Measurements from ENCODE around the gene ADAM22. TPM values are rescaled to one million over a fixed set of nuclear protein-coding genes. Genes with fewer than 3 reads are reported as not detected.

The ADAM22 gene
- total RNA-seq, 1 donor from 2014 or later, result 0.53 TPM

DNA sequence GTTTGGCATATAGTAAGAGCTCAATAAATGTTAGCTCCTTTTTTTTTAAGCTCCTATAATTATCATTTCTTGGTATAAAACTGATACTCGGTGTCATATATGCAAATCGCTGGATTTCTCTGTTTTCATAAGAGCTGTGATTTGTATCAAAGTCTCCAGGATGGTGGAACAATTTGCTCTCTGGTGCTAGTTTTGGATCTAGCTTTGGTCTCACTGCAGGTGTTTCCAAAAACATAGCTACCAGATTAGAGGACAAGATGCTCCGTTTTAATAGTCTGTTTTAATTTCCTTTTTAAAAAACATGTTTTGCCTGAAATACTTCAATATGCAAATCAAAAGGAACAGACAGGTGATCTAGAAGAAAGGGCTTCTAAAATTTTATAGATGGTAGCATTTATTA is 25.3 kb downstream of the ADAM22 start:
- DNase-seq (ENCODE audit: low spot score) (no peak), ATAC-seq (no peak)

GRCh38 chr7:87960239-87960638 is 26.2 kb downstream of the ADAM22 start:
- DNase-seq (ENCODE audit: low spot score), result no peak
- ATAC-seq, result no peak

GRCh38 chr7:87961754-87962153 is 27.7 kb downstream of the ADAM22 start:
- no peak for DNase-seq (ENCODE audit: low spot score)
- ATAC-seq, result no peak

GRCh38 chr7:87966271-87966670 is 32.2 kb downstream of the ADAM22 start:
- no peak for DNase-seq (ENCODE audit: low spot score)
- no peak for ATAC-seq

DNA sequence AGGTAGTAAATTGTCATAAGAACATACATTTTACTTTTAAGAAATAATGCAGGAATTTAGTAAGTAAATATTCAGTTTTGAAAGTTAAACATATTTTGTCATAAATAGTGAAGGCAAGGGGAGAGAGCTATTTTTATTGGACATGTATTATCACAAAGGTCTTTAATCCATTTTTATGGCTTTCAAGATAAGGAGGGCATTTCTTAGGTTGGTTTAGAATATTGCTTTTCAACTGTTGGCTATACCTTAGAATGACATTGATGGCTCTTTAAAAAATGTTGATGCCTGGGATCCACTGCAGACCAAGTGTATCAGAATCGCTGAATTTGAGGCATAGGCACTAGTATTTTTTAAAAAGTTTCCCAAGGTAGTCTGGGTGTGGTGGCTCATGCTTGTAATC is 34.0 kb downstream of the ADAM22 start:
- ATAC-seq (no peak), DNase-seq (ENCODE audit: low spot score) (no peak)

GRCh38 chr7:87982116-87982515 is 48.1 kb downstream of the ADAM22 start:
- ATAC-seq (no peak), DNase-seq (ENCODE audit: low spot score) (no peak)

DNA sequence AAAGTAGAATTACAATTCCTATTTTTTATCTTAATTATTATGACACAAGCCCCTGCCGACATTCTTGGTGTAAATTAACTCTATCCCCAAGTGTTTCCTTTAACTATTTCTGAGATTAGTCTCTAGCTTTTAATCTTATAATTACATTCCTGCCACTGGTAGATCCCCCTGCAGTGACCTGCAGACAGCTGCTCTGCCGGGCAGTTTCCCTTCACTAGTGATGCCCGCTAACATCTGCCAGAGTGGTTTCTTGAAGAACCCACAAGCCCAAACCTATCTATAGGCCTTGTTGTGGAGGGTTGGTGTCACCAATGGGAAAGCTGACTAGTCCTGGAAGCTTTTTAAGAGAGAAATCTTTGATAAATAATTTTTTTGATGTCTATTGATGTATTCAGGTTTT is 50.0 kb downstream of the ADAM22 start:
- DNase-seq (ENCODE audit: low spot score) (no peak), ATAC-seq (no peak)

GRCh38 chr7:87993269-87993668 is 59.2 kb downstream of the ADAM22 start:
- ATAC-seq (no peak), DNase-seq (ENCODE audit: low spot score) (no peak)

DNA sequence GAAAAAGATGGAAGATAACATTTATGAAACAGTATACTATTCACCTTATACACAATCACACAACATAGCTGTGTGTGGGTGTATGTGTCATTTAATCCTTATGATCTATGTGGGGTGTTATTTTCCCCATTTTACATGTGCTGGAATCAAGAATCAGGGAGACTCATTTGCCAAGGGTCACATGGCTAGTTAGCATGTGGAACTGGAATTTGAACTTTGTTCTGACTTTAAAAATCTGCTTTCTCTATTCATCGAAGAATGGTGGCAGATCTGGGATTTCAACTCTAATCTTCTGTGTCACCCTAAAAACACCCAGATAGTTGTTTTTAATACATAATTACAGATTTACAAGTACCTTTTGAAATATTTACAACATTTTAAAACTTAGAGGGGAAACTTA is 65.2 kb downstream of the ADAM22 start:
- no peak for DNase-seq (ENCODE audit: low spot score)
- ATAC-seq, result peak; percentile 46

DNA sequence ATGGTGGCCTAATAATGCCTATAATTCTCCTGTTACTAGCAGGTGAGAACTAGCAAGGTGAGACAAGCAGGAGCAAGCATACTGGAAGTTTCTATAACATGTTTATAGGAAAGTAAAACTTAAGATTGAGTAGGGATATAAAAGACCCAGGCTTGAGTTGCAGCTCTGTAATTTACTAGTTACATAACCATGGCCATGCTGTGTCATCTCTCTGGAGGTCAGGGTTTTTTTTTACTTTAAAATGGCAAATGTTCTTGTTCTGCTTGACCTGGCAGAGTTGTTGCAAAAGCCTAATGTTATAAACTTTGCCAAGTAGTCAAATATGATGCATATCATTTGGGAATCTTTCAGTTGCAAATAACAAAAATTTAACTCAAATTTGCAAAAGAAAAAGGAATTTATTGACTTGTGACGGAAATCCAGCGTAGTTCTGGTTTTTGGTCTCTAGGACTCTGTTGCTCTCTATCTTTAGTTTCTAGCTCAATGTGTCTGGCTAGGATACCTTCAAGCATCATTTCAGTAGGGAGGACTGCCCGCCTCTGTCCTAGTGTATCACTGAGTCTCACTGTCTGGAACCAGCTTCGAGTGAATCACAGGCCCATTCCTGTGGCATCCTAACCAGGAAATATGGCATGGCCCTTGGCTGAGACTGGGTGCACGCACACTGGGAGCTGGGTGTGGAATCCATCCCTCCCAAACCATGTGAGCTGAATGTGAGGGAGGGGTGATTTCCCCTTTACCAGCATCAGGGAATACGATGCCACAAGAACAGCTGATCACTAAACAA is 67.9 kb downstream of the ADAM22 start:
- ATAC-seq (peak; percentile 69), DNase-seq (ENCODE audit: low spot score) (no peak)

DNA sequence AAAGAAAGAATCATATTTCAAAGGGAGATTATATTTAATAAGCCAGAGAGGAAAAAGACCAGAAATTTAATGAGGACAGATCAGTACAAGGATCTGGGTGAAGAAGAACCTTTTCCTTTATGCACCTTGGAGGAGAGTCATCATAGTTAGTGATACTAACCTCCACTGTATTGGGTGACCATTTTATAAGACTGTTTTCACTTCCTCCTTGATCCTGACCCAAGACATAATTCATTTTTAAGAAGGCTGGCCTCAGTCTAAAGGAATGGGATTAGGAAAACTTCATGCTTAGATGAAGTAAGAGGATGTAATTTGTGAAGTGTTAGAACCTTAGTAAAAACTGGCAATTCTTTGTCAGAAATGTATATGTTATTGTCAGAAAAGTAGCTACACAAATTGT is 68.6 kb downstream of the ADAM22 start:
- ATAC-seq, result no peak
- DNase-seq (ENCODE audit: low spot score), result no peak

DNA sequence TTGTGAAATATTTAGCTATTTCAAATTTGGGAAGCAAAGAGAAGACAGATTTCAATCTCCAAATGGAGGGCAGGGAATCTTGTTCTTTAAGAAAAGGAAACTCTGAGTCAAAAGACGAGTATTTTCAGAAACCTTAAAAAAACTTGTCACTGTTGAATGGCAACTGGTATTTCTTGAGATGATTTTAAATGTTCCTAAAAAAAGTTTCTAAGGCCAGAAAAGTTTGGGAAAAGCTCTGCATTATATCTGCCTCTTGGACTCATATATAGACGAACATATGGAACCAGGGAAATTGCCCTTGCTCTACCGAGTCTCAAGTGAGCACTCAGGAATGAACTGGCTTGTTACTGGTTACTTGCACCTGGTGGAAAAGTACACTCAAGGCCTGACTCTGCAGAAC is 69.5 kb downstream of the ADAM22 start:
- no peak for DNase-seq (ENCODE audit: low spot score)

DNA sequence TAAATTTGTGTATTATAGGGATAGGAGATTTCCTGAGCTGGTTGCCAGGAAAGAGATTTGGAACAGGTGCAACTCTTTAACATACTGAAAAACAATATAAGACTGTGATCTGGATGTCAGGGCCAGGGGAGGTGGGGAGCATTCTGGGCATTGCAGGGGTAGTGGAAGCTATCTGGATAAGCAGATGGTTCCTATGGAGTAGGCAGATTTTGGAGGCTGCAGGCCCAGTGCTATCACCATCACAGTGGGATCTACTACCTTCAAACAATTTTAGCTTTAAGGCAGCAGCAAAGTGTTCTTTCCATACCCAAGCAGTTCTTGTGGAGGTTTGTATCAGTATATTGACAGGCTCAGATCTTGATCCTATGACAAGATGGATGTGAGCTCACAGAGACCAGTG is 71.1 kb downstream of the ADAM22 start:
- ATAC-seq (no peak), DNase-seq (ENCODE audit: low spot score) (no peak)

More for the DNA sequence above, 69.5 kb downstream of the ADAM22 start:
- no peak for ATAC-seq

DNA sequence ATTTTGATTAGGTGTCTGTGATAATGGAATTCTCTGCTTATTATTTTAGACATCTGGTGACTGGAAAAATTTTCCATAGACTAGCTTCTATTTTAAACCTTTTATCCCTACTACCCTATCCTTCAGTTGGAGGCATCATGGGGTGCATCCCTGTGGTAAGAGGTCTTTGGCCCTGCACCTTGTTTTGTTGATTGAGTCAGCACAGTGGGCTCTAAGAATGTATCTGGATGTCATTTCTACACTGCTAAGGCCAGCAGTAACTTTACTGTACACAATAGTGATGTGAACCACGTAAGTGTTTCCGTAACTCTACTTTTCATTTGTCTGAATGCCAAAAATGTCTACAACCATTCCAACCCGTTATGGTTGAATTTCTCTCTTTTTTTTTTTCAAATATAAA is 75.6 kb downstream of the ADAM22 start:
- ATAC-seq (no peak), DNase-seq (ENCODE audit: low spot score) (no peak)

GRCh38 chr7:88012086-88012485 is 78.0 kb downstream of the ADAM22 start:
- DNase-seq (ENCODE audit: low spot score) (no peak), ATAC-seq (no peak)

- DNase-seq (ENCODE audit: low spot score) (no peak), ATAC-seq (no peak)
Measured at GRCh38 chr7:88013981-88014380, 79.9 kb downstream of the ADAM22 start.

- DNase-seq (ENCODE audit: low spot score) (no peak), ATAC-seq (no peak)
Measured at GRCh38 chr7:88014581-88014980, 80.5 kb downstream of the ADAM22 start.

- DNase-seq (ENCODE audit: low spot score), result no peak
- no peak for ATAC-seq
Measured at GRCh38 chr7:88015309-88015708, 81.3 kb downstream of the ADAM22 start.

DNA sequence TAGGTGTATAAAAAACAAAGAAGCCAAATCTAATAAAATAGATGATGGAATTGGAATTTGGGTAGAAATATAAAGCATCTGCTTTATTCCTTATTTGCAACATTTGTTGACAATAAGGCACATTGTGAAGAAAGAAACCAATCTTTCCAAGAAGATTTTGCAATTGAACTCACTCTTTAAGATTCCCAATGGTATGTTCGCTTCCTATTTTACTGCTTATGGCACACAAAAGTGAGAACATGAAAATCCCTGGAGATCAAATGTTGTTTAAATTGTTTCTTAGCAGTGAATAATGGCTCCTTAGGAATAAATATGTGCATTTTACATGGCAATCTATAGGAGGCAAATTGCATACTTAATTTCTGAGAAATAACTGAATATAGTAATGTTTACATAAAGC is 84.5 kb downstream of the ADAM22 start:
- no peak for ATAC-seq
- DNase-seq (ENCODE audit: low spot score), result no peak

DNA sequence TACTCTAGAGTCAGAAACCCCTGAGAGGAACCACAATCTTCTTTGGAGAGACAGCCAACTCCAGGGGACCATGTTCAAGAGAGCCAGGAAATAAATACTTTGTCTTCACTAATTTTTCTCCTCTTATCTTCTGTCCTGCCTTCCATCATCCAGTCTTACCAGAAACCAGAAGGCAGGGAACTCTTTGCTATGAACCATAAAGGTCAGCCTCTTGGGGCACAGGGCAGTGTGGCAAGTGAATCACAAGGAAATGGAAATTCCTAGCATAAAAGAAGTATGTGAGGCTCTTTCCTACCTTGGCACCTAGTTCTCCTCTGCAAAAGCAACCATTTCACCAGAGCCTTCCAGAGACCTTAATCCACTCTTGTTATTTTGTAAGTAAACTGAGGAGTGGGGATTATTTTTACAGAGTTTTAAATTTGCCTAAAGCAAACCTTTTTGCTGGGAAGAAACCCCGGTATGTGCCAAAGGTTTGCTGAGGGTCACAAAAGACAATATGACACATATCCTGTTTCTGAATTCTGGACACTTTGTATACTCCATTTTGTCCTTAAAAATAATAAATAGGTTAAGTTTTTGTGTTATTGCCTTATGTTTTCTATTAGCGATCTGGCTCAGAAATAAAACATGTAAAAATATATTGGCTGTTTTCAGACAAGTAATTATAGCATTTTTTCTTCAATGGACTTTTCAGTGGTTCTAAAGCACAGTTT is 87.1 kb downstream of the ADAM22 start:
- no peak for DNase-seq (ENCODE audit: low spot score)
- no peak for ATAC-seq

DNA sequence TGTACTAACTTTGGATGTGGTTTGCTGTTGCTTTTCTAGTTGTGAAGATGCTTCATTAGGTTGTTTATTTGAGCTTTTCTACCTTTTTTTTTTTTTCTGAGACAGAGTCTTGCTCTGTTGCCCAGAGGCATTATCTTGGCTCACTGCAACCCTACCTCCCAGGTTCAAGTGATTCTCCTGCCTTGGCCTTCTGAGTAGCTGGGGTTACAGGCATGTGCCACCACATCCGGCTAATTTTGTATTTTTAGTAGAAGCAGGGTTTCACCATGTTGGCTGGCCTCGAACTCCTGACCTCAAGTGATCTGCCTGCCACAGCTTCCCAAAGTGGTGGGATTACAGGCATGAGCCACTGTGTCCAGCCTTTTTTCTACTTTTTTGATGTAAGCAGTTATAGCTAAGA is 93.7 kb downstream of the ADAM22 start:
- no peak for DNase-seq (ENCODE audit: low spot score)
- ATAC-seq, result no peak

GRCh38 chr7:88034083-88034695 is 100.1 kb downstream of the ADAM22 start:
- ATAC-seq (no peak), DNase-seq (ENCODE audit: low spot score) (no peak)
